ENCODE results near the gene HMGCLL1.

DNA sequence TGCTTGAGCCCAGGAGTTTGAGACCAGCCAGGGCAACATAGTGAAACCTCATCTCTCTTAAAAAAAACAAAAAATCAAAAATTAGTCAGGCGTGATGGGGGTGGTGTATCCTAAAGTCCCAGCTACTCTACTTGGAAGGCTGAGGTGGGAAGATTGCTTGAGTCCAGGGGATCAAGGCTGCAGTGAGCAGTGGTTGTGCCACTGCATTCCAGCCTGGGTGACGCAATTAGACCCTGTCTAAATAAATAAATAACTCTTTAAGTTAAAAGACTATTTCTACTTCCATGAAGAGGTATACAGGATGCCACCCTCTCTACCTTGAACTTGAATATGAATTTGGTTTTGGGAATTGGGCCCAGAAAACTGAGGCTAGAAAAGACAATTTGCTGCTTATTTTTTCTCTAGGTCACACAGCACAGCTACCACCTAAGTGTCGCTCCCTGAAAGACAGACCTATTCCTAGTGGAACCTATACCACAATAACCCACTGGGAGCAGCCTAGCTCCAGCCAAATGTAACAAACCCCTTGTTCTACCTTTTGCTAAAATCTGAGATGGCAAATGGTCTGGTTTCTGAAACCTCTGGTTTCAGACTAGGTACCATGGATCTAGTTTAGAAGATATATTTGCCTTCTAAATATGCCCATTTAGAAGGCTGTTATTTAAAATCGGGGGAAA is 35.2 kb downstream of the HMGCLL1 start:
- TF ChIP-seq POLR2AphosphoS5 (IDR thresholded peaks at IDR 0.05) = no peak
- no peak for TF ChIP-seq CTCF (IDR thresholded peaks at IDR 0.05)
